WTC11 (cell line): ENCODE measurements around the gene PALM2AKAP2. TPM values are rescaled to one million over a fixed set of nuclear protein-coding genes. Genes with fewer than 3 reads are reported as not detected.

ENCODE experiments used
- ATAC-seq: fragments of 200-7000 bp; cut with Tn5 transposase; 2 replicates; pipeline ENCODE4 v1.10.0; 2021; ENCODE audit warnings: mild to moderate bottlenecking, moderate library complexity
- CTCF ChIA-PET: fragments of 300-600 bp; sonication (Branson Sonifier 250); formaldehyde crosslinking; loops from one replicate; lab custom pipeline; 2021; ENCODE audit warnings: antibody characterized with exemption; lab: Charles Lee
- POLR2A ChIA-PET: fragments of 350-600 bp; sonication (Branson Sonifier 250); formaldehyde crosslinking; loops from one replicate; lab custom pipeline; 2021; ENCODE audit warnings: antibody characterized with exemption; lab: Charles Lee
- DNase-seq: peaks from one replicate; pipeline ENCODE4 v3.0.0; 2021; ENCODE audit warnings: low spot score
- H3K27ac Mint-ChIP-seq: 2 replicates; pipeline ENCODE4 v1.8.0; 2021; ENCODE audit warnings: mixed read lengths
- H3K27me3 Mint-ChIP-seq: 2 replicates; pipeline ENCODE4 v1.8.0; 2021; ENCODE audit warnings: low read depth, mild to moderate bottlenecking, moderate library complexity, mixed read lengths
- H3K36me3 Mint-ChIP-seq: 2 replicates; pipeline ENCODE4 v1.8.0; 2021; ENCODE audit warnings: mixed read lengths
- H3K4me1 Mint-ChIP-seq: 2 replicates; pipeline ENCODE4 v1.8.0; 2022; ENCODE audit warnings: mixed read lengths
- H3K4me3 Mint-ChIP-seq: 2 replicates; pipeline ENCODE4 v1.8.0; 2021; ENCODE audit warnings: mild to moderate bottlenecking, moderate library complexity, mixed read lengths
- H3K9me3 Mint-ChIP-seq: 2 replicates; pipeline ENCODE4 v1.8.0; 2021; ENCODE audit warnings: mixed read lengths
- CBFB ChIP-seq: sonication (generic); formaldehyde crosslinking; IDR thresholded peaks from 2 replicates; pipeline ENCODE4 v1.8.1; 2022; ENCODE audit warnings: mild to moderate bottlenecking, low read depth, missing genetic modification reagents
- ETV6 ChIP-seq: sonication (generic); formaldehyde crosslinking; IDR thresholded peaks from 2 replicates; pipeline ENCODE4 v1.8.1; 2022; ENCODE audit warnings: mild to moderate bottlenecking, missing genetic modification reagents
- GABPB1 ChIP-seq: sonication (generic); formaldehyde crosslinking; IDR thresholded peaks from 2 replicates; pipeline ENCODE4 v1.8.1; 2023; ENCODE audit warnings: mild to moderate bottlenecking, missing genetic modification reagents
- MXD4 ChIP-seq: fragments of 250-450 bp; sonication (Bioruptor Pico); IDR thresholded peaks from 2 replicates; pipeline ENCODE4 v1.8.0; 2021; ENCODE audit warnings: mild to moderate bottlenecking, moderate library complexity, borderline replicate concordance
- NR3C1 ChIP-seq: sonication (generic); formaldehyde crosslinking; conservative IDR thresholded peaks from 2 replicates; pipeline ENCODE4 v1.8.1; 2023; ENCODE audit warnings: low read depth, mild to moderate bottlenecking, missing genetic modification reagents
- SMAD4 ChIP-seq: sonication (generic); formaldehyde crosslinking; IDR thresholded peaks from 2 replicates; pipeline ENCODE4 v1.8.0; 2022; ENCODE audit warnings: mild to moderate bottlenecking, missing genetic modification reagents
- TCF7 ChIP-seq: sonication (generic); formaldehyde crosslinking; IDR thresholded peaks from 2 replicates; pipeline ENCODE4 v1.8.0; 2022; ENCODE audit warnings: mild to moderate bottlenecking, low read depth, missing genetic modification reagents, moderate library complexity
- TEAD1 ChIP-seq: sonication (generic); formaldehyde crosslinking; IDR thresholded peaks from 2 replicates; pipeline ENCODE4 v1.8.0; 2022; ENCODE audit warnings: mild to moderate bottlenecking, missing genetic modification reagents
- TEAD4 ChIP-seq: sonication (generic); formaldehyde crosslinking; IDR thresholded peaks from 2 replicates; pipeline ENCODE4 v1.8.0; 2022; ENCODE audit warnings: mild to moderate bottlenecking, missing genetic modification reagents
- TP53 ChIP-seq: sonication (generic); formaldehyde crosslinking; IDR thresholded peaks from 2 replicates; pipeline ENCODE4 v1.8.1; 2023; ENCODE audit warnings: mild to moderate bottlenecking, missing genetic modification reagents
- ZNF219 ChIP-seq: sonication (generic); formaldehyde crosslinking; IDR thresholded peaks from 2 replicates; pipeline ENCODE4 v1.8.0; 2023; ENCODE audit warnings: missing genetic modification reagents, mild to moderate bottlenecking, borderline replicate concordance
- ZNF232 ChIP-seq: sonication (generic); formaldehyde crosslinking; IDR thresholded peaks from 2 replicates; pipeline ENCODE4 v1.8.0; 2022; ENCODE audit warnings: mild to moderate bottlenecking, missing genetic modification reagents
- ZNF263 ChIP-seq: sonication (generic); formaldehyde crosslinking; IDR thresholded peaks from 2 replicates; pipeline ENCODE4 v1.8.1; 2022; ENCODE audit warnings: low read depth, mild to moderate bottlenecking, moderate library complexity, missing genetic modification reagents
- total RNA-seq: library from RNA; stranded (reverse); gene quantifications from 3 replicates; pipeline ENCODE4 v1.2.3, GENCODE V29; 2021
- TF ChIP-seq, protein P1 (sequence below): fragments of 250-450 bp; sonication (Bioruptor Pico); IDR thresholded peaks from 2 replicates; pipeline ENCODE4 v1.9.0; 2021; ENCODE audit warnings: mild to moderate bottlenecking
- TF ChIP-seq, protein P2 (sequence below): sonication (generic); formaldehyde crosslinking; IDR thresholded peaks from 2 replicates; pipeline ENCODE4 v1.8.0; 2022; ENCODE audit warnings: mild to moderate bottlenecking, missing genetic modification reagents
- TF ChIP-seq, protein P3 (sequence below): fragments of 250-450 bp; sonication (Bioruptor Pico); IDR thresholded peaks from 2 replicates; pipeline ENCODE4 v1.9.0; 2021; ENCODE audit warnings: mild to moderate bottlenecking, borderline replicate concordance
- TF ChIP-seq, protein P4 (sequence below): sonication (generic); formaldehyde crosslinking; IDR thresholded peaks from 2 replicates; pipeline ENCODE4 v1.8.0; 2022; ENCODE audit warnings: mild to moderate bottlenecking, missing genetic modification reagents
- TF ChIP-seq, protein P5 (sequence below): fragments of 200-600 bp; IDR thresholded peaks from 2 replicates; pipeline ENCODE4 v1.8.0; 2022; ENCODE audit warnings: antibody characterized with exemption

Gene PALM2AKAP2
- total RNA-seq, 1 experiment from 2014 or later = 7.0 TPM

DNA sequence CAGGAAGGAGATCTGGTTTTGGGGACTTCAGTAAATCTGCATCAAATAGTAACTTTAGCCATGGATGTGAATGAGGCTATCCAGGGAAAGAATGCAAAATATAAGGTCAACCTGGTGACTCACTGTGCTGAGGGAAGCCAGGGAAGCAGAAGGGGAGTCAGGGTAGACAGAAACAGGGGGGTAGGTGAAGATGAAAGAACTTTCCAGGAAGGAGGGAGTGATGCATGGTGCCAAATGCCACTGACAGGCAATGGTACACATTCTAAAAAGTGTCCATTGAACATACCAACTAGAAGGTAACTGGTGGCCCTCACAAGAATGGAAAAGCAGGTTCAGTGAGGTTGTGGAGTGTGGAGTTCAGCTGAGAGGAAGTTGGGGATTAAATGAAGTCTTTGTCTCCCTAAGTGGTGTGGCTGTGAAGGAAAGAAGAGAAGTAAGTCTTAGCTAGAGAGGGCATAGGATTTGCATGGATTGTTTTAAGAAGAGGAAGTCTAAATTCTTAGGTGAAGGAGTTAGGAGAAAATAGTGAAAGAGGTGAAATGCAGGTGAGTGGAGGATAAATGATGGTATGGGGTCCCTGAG is 35.5 kb downstream of the PALM2AKAP2 start:
- ChIA-PET POLR2A (no interaction called here), CTCF (interaction anchor here (1.0 kb wide), 2 partner anchors 64 to 241 kb away, joined by 3 to 4 read pairs; no protein-coding TSS in a partner anchor)
- TF ChIP-seq, protein P1, sequence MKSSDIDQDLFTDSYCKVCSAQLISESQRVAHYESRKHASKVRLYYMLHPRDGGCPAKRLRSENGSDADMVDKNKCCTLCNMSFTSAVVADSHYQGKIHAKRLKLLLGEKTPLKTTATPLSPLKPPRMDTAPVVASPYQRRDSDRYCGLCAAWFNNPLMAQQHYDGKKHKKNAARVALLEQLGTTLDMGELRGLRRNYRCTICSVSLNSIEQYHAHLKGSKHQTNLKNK (CRISPR knock-in tag) = no peak
- no peak for TF ChIP-seq TP53
- no peak for TF ChIP-seq NR3C1 (CRISPR knock-in tag)
- Mint-ChIP-seq H3K4me3 (no peak overlapping the region), H3K27me3 (no peaks in the 10 kb centered on the region), H3K9me3 (no peaks in the 10 kb centered on the region), H3K27ac (no peak overlapping the region), H3K4me1 (peaks cover 8% of the 10 kb centered on the region), H3K36me3 (no peaks in the 10 kb centered on the region)
- no peak for DNase-seq
- peak; percentile 63 for ATAC-seq

DNA sequence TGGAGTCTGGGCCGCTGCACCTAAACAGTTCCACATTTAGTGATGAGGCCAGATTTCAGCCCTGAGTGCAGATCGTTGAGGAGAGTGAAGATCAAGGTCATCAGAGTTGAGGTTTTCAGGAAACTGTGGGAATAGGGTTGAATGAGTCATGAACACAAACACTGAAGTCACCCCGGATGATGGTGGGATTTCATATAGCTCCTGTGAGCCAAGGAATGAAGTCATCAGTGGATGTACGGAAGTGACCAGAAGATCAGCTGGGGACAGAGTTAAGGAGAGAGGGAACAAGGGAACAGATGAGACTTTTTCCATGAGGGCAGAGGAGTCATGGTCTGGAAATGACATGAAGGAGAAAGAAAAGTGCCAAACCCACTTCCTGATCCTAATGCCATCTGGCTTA is 36.5 kb downstream of the PALM2AKAP2 start:
- ATAC-seq (no peak), DNase-seq (no peak)
- no peaks in the 10 kb centered on the region for H3K27me3 Mint-ChIP-seq
- CTCF ChIA-PET = interaction anchor here (1.0 kb wide), 2 partner anchors 63 to 242 kb away, joined by 3 to 4 read pairs; no protein-coding TSS in a partner anchor
- POLR2A ChIA-PET = no interaction called here
- TF ChIP-seq, protein P2, sequence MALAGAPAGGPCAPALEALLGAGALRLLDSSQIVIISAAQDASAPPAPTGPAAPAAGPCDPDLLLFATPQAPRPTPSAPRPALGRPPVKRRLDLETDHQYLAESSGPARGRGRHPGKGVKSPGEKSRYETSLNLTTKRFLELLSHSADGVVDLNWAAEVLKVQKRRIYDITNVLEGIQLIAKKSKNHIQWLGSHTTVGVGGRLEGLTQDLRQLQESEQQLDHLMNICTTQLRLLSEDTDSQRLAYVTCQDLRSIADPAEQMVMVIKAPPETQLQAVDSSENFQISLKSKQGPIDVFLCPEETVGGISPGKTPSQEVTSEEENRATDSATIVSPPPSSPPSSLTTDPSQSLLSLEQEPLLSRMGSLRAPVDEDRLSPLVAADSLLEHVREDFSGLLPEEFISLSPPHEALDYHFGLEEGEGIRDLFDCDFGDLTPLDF (CRISPR knock-in tag) = no peak
- TF ChIP-seq ZNF263 (CRISPR knock-in tag) (no peak), GABPB1 (CRISPR knock-in tag) (peak; percentile 56)
- H3K4me3 Mint-ChIP-seq = no peak overlapping the region
- no peaks in the 10 kb centered on the region for H3K36me3 Mint-ChIP-seq
- no peak overlapping the region for H3K27ac Mint-ChIP-seq
- H3K9me3 Mint-ChIP-seq = no peaks in the 10 kb centered on the region
- H3K4me1 Mint-ChIP-seq = peaks cover 9% of the 10 kb centered on the region

DNA sequence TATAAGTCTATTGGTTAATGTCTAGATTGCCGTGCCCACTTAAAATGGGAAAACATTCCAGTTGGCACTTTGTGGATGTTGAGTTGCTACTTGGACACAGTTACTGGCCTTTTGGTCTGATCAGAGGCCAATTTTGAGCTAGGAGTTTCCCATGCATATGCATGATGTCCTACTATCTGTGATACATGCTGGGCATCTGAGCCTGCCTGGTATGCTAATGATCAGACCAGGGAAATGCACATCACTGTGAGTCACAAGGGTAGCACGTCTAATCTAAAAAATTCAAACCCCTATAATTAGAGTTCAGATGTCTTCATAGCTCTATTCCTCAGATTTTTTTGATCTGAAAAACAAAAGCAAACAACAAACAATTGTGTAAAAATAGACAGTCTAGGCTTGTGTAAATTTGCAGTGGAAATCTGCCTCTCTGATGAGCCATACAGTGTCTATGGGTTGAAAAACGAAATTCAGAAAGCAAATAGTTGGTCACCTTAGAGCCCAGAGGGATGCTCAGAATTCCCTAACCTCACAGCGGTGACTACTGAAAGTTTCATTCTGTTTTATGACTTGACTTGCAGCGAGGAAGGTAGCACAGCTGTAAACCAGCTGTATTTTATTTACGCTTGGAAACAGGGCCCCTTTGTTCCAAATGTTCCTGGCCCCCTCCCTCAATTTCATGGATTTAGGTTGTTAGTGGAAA is 37.3 kb downstream of the PALM2AKAP2 start:
- no peaks in the 10 kb centered on the region for H3K27me3 Mint-ChIP-seq
- POLR2A ChIA-PET = interaction anchor here (0.7 kb wide), 1 partner anchor 36 kb away, joined by 3 read pairs; no protein-coding TSS in a partner anchor
- ATAC-seq (no peak; the same call in 1 of the 2 replicates), DNase-seq (no peak)
- no peak for TF ChIP-seq CBFB (CRISPR knock-in tag)
- TF ChIP-seq MXD4 (CRISPR knock-in tag) = no peak
- TF ChIP-seq ZNF232 (CRISPR knock-in tag) = no peak
- TF ChIP-seq TEAD1 = no peak
- no peak for TF ChIP-seq TCF7 (CRISPR knock-in tag)
- TF ChIP-seq SMAD4 (CRISPR knock-in tag) = no peak
- H3K27ac Mint-ChIP-seq = no peak overlapping the region
- H3K4me3 Mint-ChIP-seq = no peak overlapping the region
- H3K4me1 Mint-ChIP-seq = peaks cover 13% of the 10 kb centered on the region
- no peaks in the 10 kb centered on the region; the same call in 1 of the 2 replicates for H3K9me3 Mint-ChIP-seq
- CTCF ChIA-PET = interaction anchor here (0.9 to 3.0 kb wide), 13 partner anchors 12 to 400 kb away, joined by 3 to 16 read pairs (median 4); partner anchors contain the start of gene PALM2AKAP2
- H3K36me3 Mint-ChIP-seq = no peaks in the 10 kb centered on the region

DNA sequence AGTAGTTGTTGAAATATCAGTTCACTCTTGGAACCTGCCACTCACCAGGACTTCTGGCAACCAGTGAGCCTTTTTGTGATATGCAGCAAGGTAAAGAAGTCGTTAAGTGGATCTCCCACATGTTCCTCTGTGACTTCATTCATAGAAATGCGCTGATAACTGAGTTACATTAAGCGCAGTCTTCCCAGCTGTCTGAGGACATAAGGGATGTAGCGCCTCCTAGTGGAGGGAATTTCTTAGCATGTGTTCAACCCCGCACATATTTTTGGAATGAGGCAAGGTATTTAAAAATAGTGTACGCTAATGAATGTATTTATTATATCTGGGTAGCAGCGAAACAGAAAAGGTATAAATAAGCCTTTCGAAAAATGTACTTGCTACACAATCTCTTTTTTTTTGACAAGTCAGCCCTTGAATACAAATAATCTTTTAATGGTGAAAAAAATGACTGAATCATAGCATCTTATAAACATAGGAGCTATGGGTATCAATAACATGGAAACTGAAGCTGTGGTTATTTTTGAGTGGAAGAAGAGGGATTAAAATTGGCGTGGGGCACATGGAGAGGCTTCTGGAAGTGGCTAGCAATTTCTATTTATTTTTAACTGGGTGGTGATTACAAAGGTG is 38.0 kb downstream of the PALM2AKAP2 start:
- Mint-ChIP-seq H3K4me3 (no peak overlapping the region), H3K9me3 (peaks cover 6% of the 10 kb centered on the region; the same call in 1 of the 2 replicates), H3K4me1 (peaks cover 13% of the 10 kb centered on the region), H3K27me3 (no peaks in the 10 kb centered on the region), H3K36me3 (no peaks in the 10 kb centered on the region), H3K27ac (no peak overlapping the region)
- ATAC-seq = peak; percentile 78
- DNase-seq = peak; percentile 62
- POLR2A ChIA-PET = interaction anchor here (0.7 kb wide), 1 partner anchor 36 kb away, joined by 3 read pairs; no protein-coding TSS in a partner anchor
- CTCF ChIA-PET = interaction anchor here (0.5 to 3.0 kb wide), 19 partner anchors 13 to 1219 kb away, joined by 3 to 16 read pairs (median 4); partner anchors contain the start of gene PALM2AKAP2
- TF ChIP-seq, protein P3, sequence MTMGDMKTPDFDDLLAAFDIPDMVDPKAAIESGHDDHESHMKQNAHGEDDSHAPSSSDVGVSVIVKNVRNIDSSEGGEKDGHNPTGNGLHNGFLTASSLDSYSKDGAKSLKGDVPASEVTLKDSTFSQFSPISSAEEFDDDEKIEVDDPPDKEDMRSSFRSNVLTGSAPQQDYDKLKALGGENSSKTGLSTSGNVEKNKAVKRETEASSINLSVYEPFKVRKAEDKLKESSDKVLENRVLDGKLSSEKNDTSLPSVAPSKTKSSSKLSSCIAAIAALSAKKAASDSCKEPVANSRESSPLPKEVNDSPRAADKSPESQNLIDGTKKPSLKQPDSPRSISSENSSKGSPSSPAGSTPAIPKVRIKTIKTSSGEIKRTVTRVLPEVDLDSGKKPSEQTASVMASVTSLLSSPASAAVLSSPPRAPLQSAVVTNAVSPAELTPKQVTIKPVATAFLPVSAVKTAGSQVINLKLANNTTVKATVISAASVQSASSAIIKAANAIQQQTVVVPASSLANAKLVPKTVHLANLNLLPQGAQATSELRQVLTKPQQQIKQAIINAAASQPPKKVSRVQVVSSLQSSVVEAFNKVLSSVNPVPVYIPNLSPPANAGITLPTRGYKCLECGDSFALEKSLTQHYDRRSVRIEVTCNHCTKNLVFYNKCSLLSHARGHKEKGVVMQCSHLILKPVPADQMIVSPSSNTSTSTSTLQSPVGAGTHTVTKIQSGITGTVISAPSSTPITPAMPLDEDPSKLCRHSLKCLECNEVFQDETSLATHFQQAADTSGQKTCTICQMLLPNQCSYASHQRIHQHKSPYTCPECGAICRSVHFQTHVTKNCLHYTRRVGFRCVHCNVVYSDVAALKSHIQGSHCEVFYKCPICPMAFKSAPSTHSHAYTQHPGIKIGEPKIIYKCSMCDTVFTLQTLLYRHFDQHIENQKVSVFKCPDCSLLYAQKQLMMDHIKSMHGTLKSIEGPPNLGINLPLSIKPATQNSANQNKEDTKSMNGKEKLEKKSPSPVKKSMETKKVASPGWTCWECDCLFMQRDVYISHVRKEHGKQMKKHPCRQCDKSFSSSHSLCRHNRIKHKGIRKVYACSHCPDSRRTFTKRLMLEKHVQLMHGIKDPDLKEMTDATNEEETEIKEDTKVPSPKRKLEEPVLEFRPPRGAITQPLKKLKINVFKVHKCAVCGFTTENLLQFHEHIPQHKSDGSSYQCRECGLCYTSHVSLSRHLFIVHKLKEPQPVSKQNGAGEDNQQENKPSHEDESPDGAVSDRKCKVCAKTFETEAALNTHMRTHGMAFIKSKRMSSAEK = no peak
- peak; percentile 98 for TF ChIP-seq TEAD1
- TF ChIP-seq, protein P4, sequence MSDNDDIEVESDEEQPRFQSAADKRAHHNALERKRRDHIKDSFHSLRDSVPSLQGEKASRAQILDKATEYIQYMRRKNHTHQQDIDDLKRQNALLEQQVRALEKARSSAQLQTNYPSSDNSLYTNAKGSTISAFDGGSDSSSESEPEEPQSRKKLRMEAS (CRISPR knock-in tag) = no peak
- TF ChIP-seq, protein P5, sequence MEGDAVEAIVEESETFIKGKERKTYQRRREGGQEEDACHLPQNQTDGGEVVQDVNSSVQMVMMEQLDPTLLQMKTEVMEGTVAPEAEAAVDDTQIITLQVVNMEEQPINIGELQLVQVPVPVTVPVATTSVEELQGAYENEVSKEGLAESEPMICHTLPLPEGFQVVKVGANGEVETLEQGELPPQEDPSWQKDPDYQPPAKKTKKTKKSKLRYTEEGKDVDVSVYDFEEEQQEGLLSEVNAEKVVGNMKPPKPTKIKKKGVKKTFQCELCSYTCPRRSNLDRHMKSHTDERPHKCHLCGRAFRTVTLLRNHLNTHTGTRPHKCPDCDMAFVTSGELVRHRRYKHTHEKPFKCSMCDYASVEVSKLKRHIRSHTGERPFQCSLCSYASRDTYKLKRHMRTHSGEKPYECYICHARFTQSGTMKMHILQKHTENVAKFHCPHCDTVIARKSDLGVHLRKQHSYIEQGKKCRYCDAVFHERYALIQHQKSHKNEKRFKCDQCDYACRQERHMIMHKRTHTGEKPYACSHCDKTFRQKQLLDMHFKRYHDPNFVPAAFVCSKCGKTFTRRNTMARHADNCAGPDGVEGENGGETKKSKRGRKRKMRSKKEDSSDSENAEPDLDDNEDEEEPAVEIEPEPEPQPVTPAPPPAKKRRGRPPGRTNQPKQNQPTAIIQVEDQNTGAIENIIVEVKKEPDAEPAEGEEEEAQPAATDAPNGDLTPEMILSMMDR = peak; percentile 84
- peak; percentile 88; the same call in 1 of the 2 replicates for TF ChIP-seq TEAD4 (CRISPR knock-in tag)
- TF ChIP-seq ZNF219 = no peak
- TF ChIP-seq ETV6 (CRISPR knock-in tag) = no peak
- TF ChIP-seq, all 79 proteins: peak for 3
